NT2/D1 (cell line): ENCODE results near the gene C1orf174.

Experiments used
- DNase-seq: peaks from one replicate; pipeline ENCODE4 v3.0.0-alpha.2; 2011; ENCODE audit warnings: low read depth, low spot score
- H3K27me3 ChIP-seq: 2 replicates; pipeline ENCODE4 v1.6.0; 2011; ENCODE audit warnings: mild to moderate bottlenecking; ENCODE audit not compliant: insufficient read length, insufficient read depth
- H3K36me3 ChIP-seq: 2 replicates; pipeline ENCODE4 v1.6.1; 2011; ENCODE audit warnings: mild to moderate bottlenecking, low read length, mixed read lengths; ENCODE audit not compliant: insufficient read depth, insufficient read length
- H3K4me1 ChIP-seq: 2 replicates; pipeline ENCODE4 v1.5.1; 2011; ENCODE audit not compliant: insufficient read depth, insufficient read length
- H3K4me3 ChIP-seq: 2 replicates; pipeline ENCODE4 v1.5.1; 2011; ENCODE audit warnings: low read depth; ENCODE audit not compliant: insufficient read length
- H3K9ac ChIP-seq: 2 replicates; pipeline ENCODE4 v1.6.0; 2011; ENCODE audit warnings: low read depth; ENCODE audit not compliant: insufficient read length
- H3K9me3 ChIP-seq: 2 replicates; pipeline ENCODE4 v1.5.1; 2011; ENCODE audit warnings: mild to moderate bottlenecking, low read length; ENCODE audit not compliant: insufficient read depth
- SUZ12 ChIP-seq: IDR thresholded peaks from 2 replicates; pipeline ENCODE4 v1.6.1; 2011; ENCODE audit not compliant: insufficient read length, insufficient read depth; ENCODE audit errors: extremely low read depth
- YY1 ChIP-seq: IDR thresholded peaks from 2 replicates; pipeline ENCODE4 v1.6.1; 2011; ENCODE audit not compliant: insufficient read length, insufficient read depth
- ZNF274 ChIP-seq: IDR thresholded peaks from 2 replicates; pipeline ENCODE4 v1.6.1; 2011; ENCODE audit warnings: mild to moderate bottlenecking, low read depth, low read length

Gene C1orf174

DNA sequence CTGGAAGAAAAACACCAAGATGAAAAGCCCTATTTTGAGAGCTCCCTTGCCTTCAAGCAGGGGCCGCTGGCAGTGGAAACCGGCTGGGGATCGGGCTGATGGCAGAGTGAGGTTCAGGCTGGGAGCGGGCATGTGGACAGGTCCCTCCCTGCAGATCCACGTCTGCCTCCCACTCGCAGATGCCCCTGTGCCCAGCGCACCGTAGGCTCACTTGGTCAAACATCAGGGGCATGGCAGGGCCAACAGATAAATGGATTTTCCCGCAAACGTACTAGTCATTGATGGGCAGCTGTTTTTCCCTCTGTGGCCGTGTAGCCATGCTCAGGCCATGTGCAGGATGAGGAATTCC, 6.6 kb upstream of the C1orf174 start:
- H3K36me3 ChIP-seq: peaks cover 2% of the 10 kb centered on the region
- no peaks in the 10 kb centered on the region for H3K9me3 ChIP-seq
- H3K4me1 ChIP-seq: peaks cover 23% of the 10 kb centered on the region
- H3K4me3 ChIP-seq: no peak overlapping the region
- no peak for DNase-seq
- TF ChIP-seq SUZ12: no peak
- no peak for TF ChIP-seq YY1
- TF ChIP-seq ZNF274: no peak
- no peaks in the 10 kb centered on the region for H3K27me3 ChIP-seq
- no peak overlapping the region for H3K9ac ChIP-seq

GRCh38 chr1:3905953-3906671, 6.0 kb upstream of the C1orf174 start:
- no peak overlapping the region for H3K4me3 ChIP-seq
- H3K4me1 ChIP-seq: peaks cover 17% of the 10 kb centered on the region
- TF ChIP-seq SUZ12: no peak
- no peak for TF ChIP-seq YY1
- TF ChIP-seq ZNF274: no peak
- peaks cover 2% of the 10 kb centered on the region for H3K36me3 ChIP-seq
- DNase-seq: no peak
- no peak overlapping the region for H3K9ac ChIP-seq
- no peaks in the 10 kb centered on the region for H3K27me3 ChIP-seq
- H3K9me3 ChIP-seq: no peaks in the 10 kb centered on the region

GRCh38 chr1:3905266-3905952, 5.3 kb upstream of the C1orf174 start:
- peaks cover 2% of the 10 kb centered on the region for H3K36me3 ChIP-seq
- no peaks in the 10 kb centered on the region for H3K9me3 ChIP-seq
- H3K9ac ChIP-seq: no peak overlapping the region
- TF ChIP-seq YY1: no peak
- TF ChIP-seq ZNF274: no peak
- TF ChIP-seq SUZ12: no peak
- H3K27me3 ChIP-seq: no peaks in the 10 kb centered on the region
- H3K4me1 ChIP-seq: peaks cover 17% of the 10 kb centered on the region
- DNase-seq: no peak
- H3K4me3 ChIP-seq: no peak overlapping the region

- Histone ChIP-seq H3K27me3 (no peaks in the 10 kb centered on the region), H3K4me1 (peaks cover 17% of the 10 kb centered on the region), H3K9ac (no peak overlapping the region), H3K4me3 (no peak overlapping the region), H3K9me3 (no peaks in the 10 kb centered on the region), H3K36me3 (peaks cover 2% of the 10 kb centered on the region)
- no peak for TF ChIP-seq SUZ12
- no peak for TF ChIP-seq YY1
- no peak for TF ChIP-seq ZNF274
- DNase-seq: no peak
These were observed 4.7 kb upstream of the C1orf174 start for GRCh38 chr1:3904843-3905185.

GRCh38 chr1:3904006-3904842, 4.2 kb upstream of the C1orf174 start:
- DNase-seq: no peak
- peak overlapping the region; percentile 50 for H3K9ac ChIP-seq
- H3K27me3 ChIP-seq: no peaks in the 10 kb centered on the region
- no peak for TF ChIP-seq SUZ12
- H3K9me3 ChIP-seq: no peaks in the 10 kb centered on the region
- H3K4me1 ChIP-seq: peaks cover 17% of the 10 kb centered on the region
- no peak overlapping the region for H3K4me3 ChIP-seq
- H3K36me3 ChIP-seq: peaks cover 2% of the 10 kb centered on the region

DNA sequence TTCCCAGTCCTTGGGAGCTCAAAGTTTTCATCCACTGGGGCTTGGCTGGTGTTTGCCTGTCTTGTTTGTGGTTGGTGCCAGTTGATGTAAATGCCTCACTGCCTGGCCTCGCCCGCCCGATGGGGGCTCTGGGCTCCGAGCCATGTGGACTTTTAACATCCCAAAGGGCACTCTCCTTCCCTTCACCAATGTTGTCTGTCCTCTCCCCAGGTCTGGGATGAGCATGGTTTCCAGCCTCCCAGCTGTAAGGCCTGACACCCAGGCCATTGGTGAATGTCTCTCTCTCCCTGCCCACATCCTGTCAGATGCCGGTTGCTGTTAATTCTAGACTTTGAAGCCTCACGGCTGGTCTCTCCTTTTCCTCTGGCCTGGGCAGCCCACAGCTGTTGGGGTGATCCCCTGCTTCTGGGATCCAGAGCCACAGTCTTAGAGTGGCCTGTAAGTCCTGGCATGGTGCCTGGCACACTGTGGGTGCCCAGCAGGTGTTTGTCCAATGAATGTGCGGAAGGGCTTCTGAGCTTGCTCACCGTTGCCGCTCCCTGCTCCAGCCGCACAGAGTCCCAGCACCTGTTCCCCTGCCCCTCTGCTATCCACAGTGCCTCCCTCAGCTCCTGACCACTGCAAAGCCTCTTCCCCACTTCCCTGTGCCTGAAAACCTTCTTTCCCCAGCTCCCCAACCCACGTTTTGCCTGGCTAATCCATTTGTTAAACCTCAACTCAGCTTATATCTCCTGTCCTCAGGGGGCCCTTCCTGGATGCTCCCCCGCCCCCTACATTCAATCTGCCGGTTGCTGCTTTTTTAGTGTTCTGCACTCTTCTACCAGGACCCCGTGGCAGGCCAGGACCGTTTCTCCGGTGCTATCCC, 3.3 kb upstream of the C1orf174 start:
- H3K9ac ChIP-seq: peak overlapping the region; percentile 50
- DNase-seq: no peak
- no peaks in the 10 kb centered on the region for H3K27me3 ChIP-seq
- H3K36me3 ChIP-seq: peaks cover 2% of the 10 kb centered on the region
- no peak overlapping the region for H3K4me3 ChIP-seq
- H3K9me3 ChIP-seq: peaks cover under 1% of the 10 kb centered on the region; the same call in 1 of the 2 replicates
- TF ChIP-seq ZNF274 (no peak), SUZ12 (no peak), YY1 (no peak)
- H3K4me1 ChIP-seq: peaks cover 17% of the 10 kb centered on the region
